ENCODE results near the gene PEAK1.

PEAK1 gene

DNA sequence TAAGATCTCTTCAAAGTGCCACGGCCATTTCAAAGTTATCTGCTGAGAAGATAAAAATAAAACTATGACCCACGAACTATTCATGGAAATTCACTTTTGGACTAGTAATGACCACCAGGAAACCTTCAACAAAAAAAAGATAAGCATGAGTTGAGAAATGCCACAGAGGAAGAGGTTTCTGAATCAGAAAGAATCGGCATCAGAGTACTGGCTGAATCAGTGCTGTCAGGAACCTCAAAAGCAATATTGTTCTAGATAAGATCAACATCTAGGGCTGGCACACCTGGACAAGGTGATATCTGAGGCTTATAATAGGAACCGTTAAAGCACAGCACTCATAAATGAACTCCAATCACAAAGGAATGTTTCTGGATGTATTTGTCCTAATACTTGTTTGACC is 72.7 kb downstream of the PEAK1 start:
- Mint-ChIP-seq H3K27me3 (ENCODE audit: low read depth, poor library complexity) (no peaks in the 10 kb centered on the region), H3K4me3 (no peak overlapping the region), H3K36me3 (ENCODE audit: low read depth) (peaks cover 38% of the 10 kb centered on the region), H3K27ac (no peak overlapping the region), H3K9me3 (peaks cover 20% of the 10 kb centered on the region), H3K4me1 (no peaks in the 10 kb centered on the region)
- no peak for DNase-seq
- TF ChIP-seq, protein P1, sequence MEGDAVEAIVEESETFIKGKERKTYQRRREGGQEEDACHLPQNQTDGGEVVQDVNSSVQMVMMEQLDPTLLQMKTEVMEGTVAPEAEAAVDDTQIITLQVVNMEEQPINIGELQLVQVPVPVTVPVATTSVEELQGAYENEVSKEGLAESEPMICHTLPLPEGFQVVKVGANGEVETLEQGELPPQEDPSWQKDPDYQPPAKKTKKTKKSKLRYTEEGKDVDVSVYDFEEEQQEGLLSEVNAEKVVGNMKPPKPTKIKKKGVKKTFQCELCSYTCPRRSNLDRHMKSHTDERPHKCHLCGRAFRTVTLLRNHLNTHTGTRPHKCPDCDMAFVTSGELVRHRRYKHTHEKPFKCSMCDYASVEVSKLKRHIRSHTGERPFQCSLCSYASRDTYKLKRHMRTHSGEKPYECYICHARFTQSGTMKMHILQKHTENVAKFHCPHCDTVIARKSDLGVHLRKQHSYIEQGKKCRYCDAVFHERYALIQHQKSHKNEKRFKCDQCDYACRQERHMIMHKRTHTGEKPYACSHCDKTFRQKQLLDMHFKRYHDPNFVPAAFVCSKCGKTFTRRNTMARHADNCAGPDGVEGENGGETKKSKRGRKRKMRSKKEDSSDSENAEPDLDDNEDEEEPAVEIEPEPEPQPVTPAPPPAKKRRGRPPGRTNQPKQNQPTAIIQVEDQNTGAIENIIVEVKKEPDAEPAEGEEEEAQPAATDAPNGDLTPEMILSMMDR (IDR thresholded peaks at IDR 0.05), result no peak

DNA sequence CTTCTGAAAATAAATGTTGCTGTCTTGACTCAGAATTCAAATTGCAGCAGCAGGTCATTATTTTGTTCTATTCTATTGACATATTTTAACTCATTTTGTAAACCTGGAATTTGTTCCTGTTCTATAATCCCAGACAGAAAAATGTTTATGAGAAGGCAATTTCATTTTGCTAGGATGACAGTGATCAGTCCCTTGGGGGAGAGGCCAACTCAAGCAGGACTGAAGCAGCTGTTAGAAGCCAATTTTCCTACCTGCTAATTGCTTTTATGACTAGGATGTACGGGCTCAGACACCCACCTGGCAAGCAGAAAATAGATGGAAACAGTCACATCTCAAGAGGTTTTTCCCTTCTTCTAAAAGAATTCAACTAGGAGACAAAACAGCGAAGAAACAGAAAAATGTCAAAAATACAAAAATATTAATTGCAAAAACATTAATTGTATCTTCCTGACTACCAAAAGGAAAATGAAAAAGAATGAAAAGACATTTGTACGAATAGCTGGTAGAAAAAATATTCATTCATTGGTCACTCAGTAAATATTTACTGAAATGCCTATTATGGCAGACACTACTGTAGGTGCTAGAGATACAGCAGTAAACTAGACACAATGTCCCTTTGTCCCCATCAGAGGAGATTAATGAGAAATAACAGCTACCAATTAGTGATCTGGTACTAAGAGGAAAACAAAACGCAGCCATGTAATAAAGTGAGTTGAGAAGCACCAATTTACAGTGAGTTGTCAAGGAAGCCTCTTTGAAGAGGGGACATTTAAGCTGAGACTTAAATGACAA is 73.5 kb downstream of the PEAK1 start:
- no peak for DNase-seq
- peaks cover 44% of the 10 kb centered on the region for H3K36me3 Mint-ChIP-seq (ENCODE audit: low read depth)
- H3K4me1 Mint-ChIP-seq, result no peaks in the 10 kb centered on the region
- peaks cover 23% of the 10 kb centered on the region for H3K9me3 Mint-ChIP-seq
- H3K4me3 Mint-ChIP-seq, result no peak overlapping the region
- no peaks in the 10 kb centered on the region for H3K27me3 Mint-ChIP-seq (ENCODE audit: low read depth, poor library complexity)
- TF ChIP-seq, protein P1 (IDR thresholded peaks at IDR 0.05), result no peak
- no peak overlapping the region for H3K27ac Mint-ChIP-seq

DNA sequence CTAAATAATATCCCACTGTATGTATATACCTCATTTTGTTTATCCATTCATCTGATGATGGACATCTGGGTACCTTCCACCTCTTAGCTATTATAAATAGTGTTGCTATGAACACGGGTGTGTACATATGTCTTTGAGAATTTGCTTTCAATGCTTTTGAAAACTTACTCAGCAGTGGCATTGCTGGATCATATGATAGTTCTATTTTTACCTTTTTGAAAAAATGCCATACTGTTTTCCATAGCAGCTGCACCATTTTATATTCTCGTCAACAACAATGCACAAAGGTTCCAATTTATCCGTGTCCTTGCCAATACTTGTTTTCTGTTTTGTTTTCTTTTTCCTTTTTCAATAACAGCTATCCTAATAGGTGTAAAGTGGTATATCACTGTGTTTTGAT is 77.1 kb downstream of the PEAK1 start:
- Mint-ChIP-seq H3K9me3 (peaks cover 26% of the 10 kb centered on the region), H3K4me3 (no peak overlapping the region), H3K4me1 (no peaks in the 10 kb centered on the region), H3K27me3 (ENCODE audit: low read depth, poor library complexity) (no peaks in the 10 kb centered on the region), H3K27ac (no peak overlapping the region), H3K36me3 (ENCODE audit: low read depth) (peaks cover 45% of the 10 kb centered on the region)
- no peak for DNase-seq
- TF ChIP-seq, protein P1 (IDR thresholded peaks at IDR 0.05), result no peak

DNA sequence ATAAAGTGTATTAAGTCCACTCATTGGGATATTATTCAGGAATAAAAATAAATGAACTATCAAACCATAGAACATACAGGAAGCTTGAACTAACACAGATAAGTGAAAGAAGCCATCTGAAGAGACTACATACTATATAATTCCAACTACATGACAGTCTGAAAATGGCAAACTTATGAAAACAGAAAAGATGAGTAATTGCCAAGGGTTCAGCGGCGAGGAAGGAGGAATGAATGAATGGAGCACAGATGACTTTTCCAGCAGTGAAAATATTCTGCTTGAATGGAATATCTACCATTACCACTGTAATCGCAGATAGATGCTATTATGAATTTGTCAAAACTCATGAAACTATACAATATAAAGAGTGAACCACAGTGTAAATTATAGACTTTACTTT is 79.7 kb downstream of the PEAK1 start:
- Mint-ChIP-seq H3K4me3 (no peak overlapping the region), H3K9me3 (peaks cover 18% of the 10 kb centered on the region), H3K36me3 (ENCODE audit: low read depth) (peaks cover 29% of the 10 kb centered on the region), H3K27me3 (ENCODE audit: low read depth, poor library complexity) (no peaks in the 10 kb centered on the region), H3K4me1 (no peaks in the 10 kb centered on the region), H3K27ac (no peak overlapping the region)
- TF ChIP-seq, protein P1 (IDR thresholded peaks at IDR 0.05), result no peak
- no peak for DNase-seq

DNA sequence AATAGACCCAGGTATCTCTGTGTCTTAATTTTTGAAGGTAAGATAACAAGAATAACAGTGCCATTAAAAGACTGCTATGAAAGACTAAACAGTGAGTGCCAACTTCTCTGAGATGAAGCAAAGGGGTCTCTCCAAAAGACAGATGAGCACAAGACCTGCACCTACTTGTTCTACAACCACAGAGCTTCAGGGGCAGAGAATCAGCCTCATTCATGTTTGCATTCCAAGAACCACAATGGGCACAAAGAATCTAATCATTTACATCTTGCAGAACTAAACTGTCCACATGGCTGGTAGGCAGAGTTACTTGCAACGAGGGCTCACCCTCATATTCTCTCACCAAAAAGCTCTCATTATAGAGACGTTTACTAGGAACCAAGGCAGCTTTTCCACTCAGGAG is 83.9 kb downstream of the PEAK1 start:
- H3K4me3 Mint-ChIP-seq, result no peak overlapping the region
- DNase-seq, result no peak
- TF ChIP-seq, protein P1 (IDR thresholded peaks at IDR 0.05), result no peak
- H3K27ac Mint-ChIP-seq, result no peak overlapping the region
- H3K27me3 Mint-ChIP-seq (ENCODE audit: low read depth, poor library complexity), result no peaks in the 10 kb centered on the region
- H3K9me3 Mint-ChIP-seq, result peaks cover 3% of the 10 kb centered on the region
- H3K4me1 Mint-ChIP-seq, result no peaks in the 10 kb centered on the region
- no peaks in the 10 kb centered on the region for H3K36me3 Mint-ChIP-seq (ENCODE audit: low read depth)

DNA sequence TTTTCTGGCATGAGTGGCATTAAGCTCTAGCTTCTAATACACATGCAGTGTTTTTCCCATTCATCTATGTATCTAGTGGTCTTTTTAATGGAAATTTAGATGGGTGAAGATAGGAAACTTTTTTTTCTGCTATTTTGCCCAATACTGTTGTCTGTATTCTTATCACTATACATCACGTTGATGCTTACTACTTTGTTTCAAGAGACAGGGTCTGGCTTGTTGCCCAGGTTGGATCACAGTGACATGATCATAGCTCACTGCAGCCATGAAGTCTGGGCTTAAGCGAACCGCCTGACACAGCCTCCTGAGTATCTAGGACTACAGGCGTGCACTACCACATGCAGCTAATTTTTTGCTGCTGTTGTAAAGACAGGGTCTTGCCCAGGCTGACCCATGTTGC is 84.6 kb downstream of the PEAK1 start:
- no peak for DNase-seq
- TF ChIP-seq, protein P1 (IDR thresholded peaks at IDR 0.05), result no peak
- no peak overlapping the region for H3K27ac Mint-ChIP-seq

More for the DNA sequence above, 84.6 kb downstream of the PEAK1 start:
- Mint-ChIP-seq H3K9me3 (peaks cover 3% of the 10 kb centered on the region), H3K4me1 (no peaks in the 10 kb centered on the region), H3K4me3 (no peak overlapping the region), H3K36me3 (ENCODE audit: low read depth) (no peaks in the 10 kb centered on the region), H3K27me3 (ENCODE audit: low read depth, poor library complexity) (no peaks in the 10 kb centered on the region)
